Pulmonary artery endothelial cell (primary cell): ENCODE results near the gene TLDC2. TPM values are rescaled to one million over a fixed set of nuclear protein-coding genes. Genes with fewer than 3 reads are reported as not detected.
"Not testable (repeated sequence)": the region's sequence is repeated elsewhere in the genome, so short reads cannot be mapped to it uniquely, and the experiment has no call there.

ENCODE experiments used
- DNase-seq: peaks from one replicate; pipeline ENCODE4 v3.0.0-alpha.2; 2011; ENCODE audit warnings: low read depth, low spot score
- total RNA-seq: library from RNA; depleted of rRNA; stranded (reverse); fragments of >200 nt; gene quantifications from 2 replicates; pipeline ENCODE4 v1.2.3, GENCODE V29; 2014

TLDC2 gene
- total RNA-seq, 1 donor from 2014 or later: not detected

DNA sequence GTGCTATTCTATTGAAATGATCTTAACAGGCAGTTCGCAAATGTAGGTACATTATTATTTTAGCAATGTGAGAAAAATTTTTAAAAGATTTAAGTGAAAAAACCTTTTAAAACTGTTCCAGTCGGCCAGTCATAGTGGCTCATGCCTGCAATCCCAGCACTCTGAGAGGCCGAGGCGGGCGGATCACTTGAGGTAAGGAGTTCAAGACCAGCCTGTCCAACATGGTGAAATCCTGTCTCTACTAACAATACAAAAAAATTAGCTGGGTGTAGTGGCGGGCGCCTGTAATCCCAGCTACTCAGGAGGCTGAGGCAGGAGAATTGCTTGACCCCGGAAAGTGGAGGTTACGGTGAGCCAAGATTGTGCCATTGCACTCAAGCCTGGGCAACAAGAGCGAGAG is 29.6 kb downstream of the TLDC2 start:
- not testable (repeated sequence) for DNase-seq

GRCh38 chr20:36906086-36906485 is 30.1 kb downstream of the TLDC2 start:
- DNase-seq: not testable (repeated sequence)

DNA sequence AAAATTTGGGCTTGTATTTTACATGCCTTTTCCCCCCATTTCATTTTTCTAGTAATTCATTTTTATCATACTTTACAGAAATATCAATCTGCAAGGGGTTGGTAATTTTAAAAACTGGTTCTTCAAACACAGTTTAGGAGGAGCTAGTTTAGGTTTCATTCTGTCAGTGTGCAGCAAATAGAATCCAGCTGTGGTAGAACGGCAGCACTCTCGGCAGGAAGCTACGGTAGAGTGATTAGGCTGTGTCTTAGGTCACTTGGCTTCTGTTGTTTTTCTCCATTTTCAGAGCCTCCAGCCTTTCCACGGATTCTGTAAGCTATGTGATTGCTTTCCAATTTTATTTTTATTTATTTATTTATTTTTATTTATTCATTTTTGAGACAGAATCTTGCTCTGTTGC is 32.7 kb downstream of the TLDC2 start:
- DNase-seq: no peak

GRCh38 chr20:36916199-36916598 is 40.3 kb downstream of the TLDC2 start:
- no peak for DNase-seq

DNA sequence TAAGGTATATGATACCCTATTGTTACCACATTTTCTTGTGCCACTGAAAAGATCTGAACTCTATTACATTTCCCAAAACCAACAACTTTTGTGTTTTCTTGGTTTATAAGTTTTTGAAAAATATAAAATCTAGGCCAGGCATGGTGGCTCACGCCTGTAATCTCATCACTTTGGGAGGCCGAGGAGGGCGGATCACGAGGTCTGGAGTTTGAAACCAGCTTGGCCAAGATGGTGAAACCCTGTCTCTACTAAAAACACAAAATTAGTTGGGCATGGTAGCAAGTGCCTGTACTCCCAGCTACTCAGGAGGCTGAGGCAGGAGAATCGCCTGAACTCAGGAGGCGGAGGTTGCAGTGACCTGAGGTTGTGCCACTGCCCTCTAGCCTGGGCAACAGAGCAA is 41.3 kb downstream of the TLDC2 start:
- DNase-seq: no peak

GRCh38 chr20:36917943-36918342 is 42.0 kb downstream of the TLDC2 start:
- no peak for DNase-seq

DNA sequence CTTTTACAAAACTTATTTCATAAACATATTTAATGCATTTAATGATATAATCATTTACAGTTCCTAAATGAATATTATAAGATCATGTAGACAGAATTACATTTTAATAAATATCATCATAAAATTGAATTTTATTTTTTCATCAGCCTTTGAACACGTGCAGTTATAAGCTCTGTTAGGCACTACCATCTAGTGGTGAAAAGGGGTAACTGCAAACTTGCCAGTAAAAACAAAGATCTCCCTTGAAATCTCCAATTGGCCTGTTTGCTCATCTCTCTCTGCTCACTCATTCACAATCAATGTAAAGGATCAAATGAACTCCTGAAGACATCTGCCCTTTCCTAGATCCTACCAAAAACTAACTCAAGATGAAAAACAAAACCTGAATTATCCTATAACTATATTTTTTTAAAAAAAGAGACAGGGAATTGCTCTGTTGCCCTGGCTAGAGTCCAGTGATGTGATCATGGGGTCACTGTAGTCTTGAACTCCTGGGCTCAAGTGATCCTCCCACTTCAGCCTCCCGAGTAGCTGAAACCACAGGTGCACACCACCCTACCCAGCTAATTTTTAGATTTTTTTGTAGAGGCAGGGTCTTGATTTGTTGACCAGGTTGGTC is 43.9 kb downstream of the TLDC2 start:
- peak; percentile 10 for DNase-seq

DNA sequence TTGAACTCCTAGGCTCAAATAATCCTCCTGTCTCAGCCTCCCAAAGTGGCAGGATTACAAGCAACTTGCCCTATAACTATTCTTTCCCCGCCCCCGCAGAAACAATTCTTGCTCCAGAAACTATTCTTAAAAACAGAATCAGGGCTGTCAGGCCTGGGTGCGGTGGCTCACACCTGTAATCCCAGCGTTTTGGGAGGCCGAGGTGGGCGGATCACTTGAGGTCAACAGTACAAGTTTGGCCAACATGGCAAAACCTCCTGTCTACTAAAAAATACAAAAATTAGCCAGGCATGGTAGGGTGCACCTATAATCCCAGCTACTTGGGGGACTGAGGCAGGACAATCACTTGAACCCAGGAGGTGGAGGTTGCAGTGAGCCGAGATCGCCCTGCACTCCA is 44.4 kb downstream of the TLDC2 start:
- no peak for DNase-seq

GRCh38 chr20:36924167-36925045 is 48.5 kb downstream of the TLDC2 start:
- DNase-seq: no peak

GRCh38 chr20:36925234-36925633 is 49.3 kb downstream of the TLDC2 start:
- DNase-seq: no peak

- no peak for DNase-seq
Observed at GRCh38 chr20:36926653-36927200, 50.8 kb downstream of the TLDC2 start.

DNA sequence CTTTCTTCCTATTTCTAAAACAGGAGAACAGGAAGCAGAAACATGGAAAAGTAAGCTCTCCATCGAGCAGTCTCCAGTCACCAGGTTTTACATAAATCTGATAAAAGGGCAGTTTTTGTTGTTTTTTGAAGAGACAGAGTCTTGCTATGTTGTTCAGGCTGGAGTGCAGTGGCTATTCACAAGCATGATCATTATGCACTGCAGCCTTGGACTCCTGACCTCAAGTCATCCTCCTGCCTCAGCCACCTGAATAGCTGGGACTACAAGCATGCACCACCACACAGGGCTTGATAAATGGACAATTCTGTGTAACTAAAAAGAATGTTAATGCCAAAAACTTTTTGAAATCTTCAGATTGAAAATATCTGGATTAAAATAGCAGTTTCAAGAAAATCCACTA is 51.8 kb downstream of the TLDC2 start:
- no peak for DNase-seq

GRCh38 chr20:36929290-36929689 is 53.4 kb downstream of the TLDC2 start:
- no peak for DNase-seq

- DNase-seq: no peak
Observed at GRCh38 chr20:36929691-36930090, 53.8 kb downstream of the TLDC2 start.

- DNase-seq: not testable (repeated sequence)
Observed at GRCh38 chr20:36932067-36932466, 56.1 kb downstream of the TLDC2 start.

DNA sequence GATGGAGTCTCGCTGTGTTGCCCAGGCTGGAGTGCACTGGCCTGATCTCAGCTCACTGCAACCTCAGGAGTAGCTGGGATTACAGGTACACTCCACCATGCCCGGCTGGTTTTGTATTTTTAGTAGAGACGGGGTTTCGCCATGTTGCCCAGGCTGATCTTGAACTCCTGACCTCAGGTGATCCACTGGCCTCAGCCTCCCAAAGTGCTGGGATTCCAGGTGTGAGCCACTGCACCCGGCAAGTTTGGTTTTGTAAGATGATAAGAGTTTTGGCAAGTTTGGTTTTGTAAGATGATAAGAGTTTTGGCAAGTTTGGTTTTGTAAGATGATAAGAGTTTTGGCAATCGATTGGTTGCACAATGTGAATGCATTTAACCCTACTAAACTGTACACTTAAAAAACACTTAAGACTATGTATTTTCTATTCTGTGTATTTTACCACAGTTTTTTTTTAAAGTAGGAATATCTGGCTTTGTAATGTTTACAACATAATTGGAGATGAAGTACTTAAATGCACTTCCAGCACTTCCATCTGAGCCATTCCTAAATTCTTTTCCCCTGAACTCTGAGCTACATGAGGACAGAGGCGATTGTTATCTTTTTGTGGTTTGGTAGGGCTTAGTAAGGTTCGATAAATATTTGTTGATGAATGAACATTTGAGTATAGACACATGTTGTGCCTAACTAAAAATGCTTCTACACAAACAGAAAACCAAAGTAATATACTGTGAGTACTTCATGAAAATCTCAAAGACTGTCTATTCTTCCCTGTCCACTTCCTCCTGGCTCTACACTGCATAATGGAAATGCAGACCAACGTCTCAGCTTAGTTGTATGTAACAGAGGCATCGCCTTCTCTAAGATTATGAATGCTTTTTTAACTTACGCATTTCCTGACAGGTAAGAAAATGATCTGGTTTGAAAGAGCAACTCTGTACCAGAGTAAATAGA is 56.8 kb downstream of the TLDC2 start:
- no peak for DNase-seq

DNA sequence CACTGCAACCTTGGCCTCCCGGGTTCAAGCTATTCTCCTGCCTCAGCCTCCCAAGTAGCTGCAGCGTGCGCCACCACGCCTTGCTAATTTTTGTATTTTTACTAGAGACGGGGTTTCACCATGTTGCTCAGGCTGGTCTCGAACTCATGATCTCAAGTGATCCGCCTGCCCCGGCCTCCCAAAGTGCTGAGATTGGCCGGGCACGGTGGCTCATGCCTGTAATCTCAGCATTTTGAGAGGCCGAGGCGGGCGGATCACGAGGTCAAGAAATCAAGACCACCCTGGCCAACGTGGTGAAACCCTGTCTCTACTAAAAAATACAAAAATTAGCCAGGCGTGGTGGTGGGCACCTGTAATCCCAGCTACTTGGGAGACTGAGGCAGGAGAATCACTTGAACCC is 57.6 kb downstream of the TLDC2 start:
- DNase-seq: not testable (repeated sequence)

DNA sequence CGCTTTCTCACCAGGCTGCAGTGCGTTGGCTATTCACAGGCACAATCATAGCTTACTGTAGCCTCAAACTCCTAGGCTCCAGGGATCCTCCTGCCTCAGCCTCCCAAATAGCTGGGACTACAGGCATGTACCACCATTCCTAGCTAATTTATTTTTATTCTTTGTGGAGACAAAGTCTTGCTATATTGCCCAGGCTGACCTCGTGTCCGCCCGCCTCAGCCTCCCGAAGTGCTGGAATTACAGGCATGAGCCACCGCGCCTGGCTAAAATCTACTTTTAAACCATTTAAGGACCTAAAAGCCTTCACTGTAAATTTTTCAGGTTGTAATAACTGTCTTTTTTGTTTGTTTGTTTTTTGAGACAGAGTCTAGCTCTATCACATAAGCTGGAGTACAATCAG is 60.4 kb downstream of the TLDC2 start:
- DNase-seq: no peak

DNA sequence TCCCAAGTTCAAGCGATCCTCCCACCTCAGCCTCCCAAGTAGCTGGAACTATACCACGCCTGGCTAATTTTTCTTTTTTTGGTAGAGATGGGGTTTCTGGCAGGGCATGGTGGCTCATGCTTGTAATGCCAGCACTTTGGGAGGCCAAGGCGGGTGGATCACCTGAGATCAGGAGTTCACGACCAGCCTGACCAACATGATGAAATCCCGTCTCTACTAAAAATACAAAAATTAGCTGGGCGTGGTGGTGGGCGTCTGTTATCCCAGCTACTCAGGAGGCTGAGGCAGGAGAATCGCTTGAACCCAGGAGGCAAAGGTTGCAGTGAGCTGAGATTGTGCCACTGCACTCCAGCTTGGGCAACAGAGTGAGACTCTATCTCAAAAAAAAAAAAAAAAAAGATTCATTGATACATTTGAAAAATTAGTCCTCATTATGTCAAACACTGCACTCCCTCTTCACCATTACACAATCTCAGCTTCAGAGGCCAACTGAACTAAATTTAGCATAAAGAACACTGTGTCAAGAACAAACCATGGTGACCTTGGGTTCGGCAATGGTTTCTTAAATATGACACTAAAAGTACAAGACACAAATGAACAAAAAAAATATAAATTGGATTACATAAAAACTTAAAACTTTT is 60.9 kb downstream of the TLDC2 start:
- not testable (repeated sequence) for DNase-seq

GRCh38 chr20:36937402-36937770 is 61.4 kb downstream of the TLDC2 start:
- DNase-seq: no peak

DNA sequence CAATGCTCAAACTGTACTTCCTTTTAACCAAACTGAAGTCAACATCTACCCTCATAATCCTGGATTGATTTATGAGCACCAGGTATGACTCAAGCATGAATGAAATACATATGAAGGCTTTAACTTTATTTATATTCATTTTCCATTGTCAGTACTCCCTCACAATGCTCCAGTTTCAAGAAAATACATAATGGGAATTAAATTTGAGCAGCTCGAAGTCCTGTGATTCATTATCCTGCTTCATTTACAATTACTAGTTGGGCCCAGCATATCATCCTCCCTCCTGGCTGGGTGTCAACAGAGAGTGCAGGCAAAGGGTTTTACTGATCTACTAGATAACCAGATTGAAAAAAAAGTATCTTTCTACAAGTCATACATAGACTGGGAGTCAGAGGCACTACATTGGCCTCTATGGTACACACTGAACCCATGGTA is 65.5 kb downstream of the TLDC2 start:
- DNase-seq: no peak
